PC-9 (cell line): ENCODE results near the gene ZNF81. TPM values are rescaled to one million over a fixed set of nuclear protein-coding genes. Genes with fewer than 3 reads are reported as not detected.

Source experiments
- Bru-seq: library from RNA; stranded (reverse); fragments of 400-500 nt; gene quantifications from one replicate; lab custom pipeline; 2021; lab: Mats Ljungman, UMichigan
- BruChase-seq, 2 experiments: library from RNA; stranded (reverse); fragments of 400-500 nt; gene quantifications; one replicate each; lab custom pipeline; 2021; lab: Mats Ljungman, UMichigan
- BruUV-seq: library from RNA; stranded (reverse); fragments of 400-500 nt; replicated peaks from 2 replicates; lab custom pipeline; 2021; lab: Mats Ljungman, UMichigan
- CTCF ChIA-PET: fragments of 300-600 bp; sonication (Branson Sonifier 250); formaldehyde crosslinking; loops from one replicate; lab custom pipeline; 2022; ENCODE audit warnings: antibody characterized with exemption; lab: Charles Lee
- POLR2A ChIA-PET: fragments of 300-600 bp; sonication (Branson Sonifier 250); formaldehyde crosslinking; loops from one replicate; lab custom pipeline; 2022; ENCODE audit warnings: antibody characterized with exemption; ENCODE audit not compliant: unreplicated experiment; lab: Charles Lee
- DNase-seq, 2 experiments: peaks; one replicate each; pipeline versions ENCODE4 v3.0.0 to v3.0.0-alpha.2; 2015 to 2022; ENCODE audit warnings: mixed read lengths in 1 of 2
- H2AFZ ChIP-seq: fragments of 200-600 bp; sonication (generic); 2 replicates; pipeline ENCODE4 v1.8.1; 2017; ENCODE audit warnings: antibody characterized with exemption
- H3F3A ChIP-seq: fragments of 200-600 bp; sonication (generic); 2 replicates; pipeline ENCODE4 v1.8.1; 2017; ENCODE audit warnings: antibody characterized with exemption, mild to moderate bottlenecking, low read depth; ENCODE audit not compliant: insufficient read depth
- H3K27ac ChIP-seq: fragments of 200-600 bp; sonication (generic); 2 replicates; pipeline ENCODE4 v1.6.1; 2016; ENCODE audit warnings: mixed run types
- H3K27me3 ChIP-seq: fragments of 200-600 bp; sonication (generic); 2 replicates; pipeline ENCODE4 v1.6.1; 2016; ENCODE audit warnings: low read depth, mixed run types; ENCODE audit not compliant: insufficient read depth
- H3K36me3 ChIP-seq: fragments of 200-600 bp; sonication (generic); 2 replicates; pipeline ENCODE4 v1.6.1; 2016; ENCODE audit warnings: low read depth, mixed run types
- H3K4me1 ChIP-seq: fragments of 200-600 bp; sonication (generic); replicated peaks from 2 replicates; pipeline ENCODE4 v1.6.1; 2016; ENCODE audit warnings: mixed run types; ENCODE audit not compliant: insufficient read depth
- H3K4me2 ChIP-seq: fragments of 200-600 bp; sonication (generic); 2 replicates; pipeline ENCODE4 v1.6.1; 2017; ENCODE audit warnings: mixed run types
- H3K4me3 ChIP-seq: fragments of 200-600 bp; sonication (generic); 2 replicates; pipeline ENCODE4 v1.6.1; 2016; ENCODE audit warnings: mixed run types
- H3K79me2 ChIP-seq: fragments of 200-600 bp; sonication (generic); 2 replicates; pipeline ENCODE4 v1.6.1; 2017; ENCODE audit warnings: low read depth, mixed run types
- H3K9me2 ChIP-seq: fragments of 200-600 bp; sonication (generic); 2 replicates; pipeline ENCODE4 v1.8.1; 2017; ENCODE audit warnings: mild to moderate bottlenecking; ENCODE audit not compliant: insufficient read depth
- H3K9me3 ChIP-seq: fragments of 200-600 bp; sonication (generic); 2 replicates; pipeline ENCODE4 v1.8.1; 2016; ENCODE audit warnings: low read depth; ENCODE audit not compliant: insufficient read depth
- H4K20me1 ChIP-seq: fragments of 200-600 bp; sonication (generic); 2 replicates; pipeline ENCODE4 v1.8.1; 2017; ENCODE audit not compliant: insufficient read depth
- EZH2 ChIP-seq: fragments of 200-600 bp; sonication (generic); IDR thresholded peaks from 2 replicates; pipeline ENCODE4 v1.8.0; 2017; ENCODE audit warnings: antibody characterized with exemption, low read depth
- intact Hi-C: fragments of 100-400 bp; cut with micrococcal nuclease; formaldehyde crosslinking; loops from one replicate; pipeline ENCODE4 v1.10.0; 2022; ENCODE audit not compliant: unreplicated experiment
- long read RNA-seq: library from polyadenylated mRNA; stranded (forward); transcript quantifications from one replicate; pipeline ENCODE4 v2.0.0, GENCODE V29; 2022
- total RNA-seq: library from RNA; stranded (reverse); gene quantifications from 2 replicates; pipeline ENCODE4 v1.2.3, GENCODE V29; 2021
- TF ChIP-seq, protein P1 (sequence below): fragments of 200-600 bp; sonication (generic); conservative IDR thresholded peaks from 2 replicates; pipeline ENCODE4 v1.6.1; 2017; ENCODE audit warnings: mixed run types, antibody characterized with exemption, mild to moderate bottlenecking, moderate library complexity

Gene ZNF81
- total RNA-seq: 2.0 and 3.7 TPM in 2 replicates
- Bru-seq, nascent RNA: percentile 48 among the genes with signal in this experiment
- BruChase-seq, experiment 1, labeled RNA remaining after a 2-hour chase: percentile 52 among the genes with signal in this experiment
- BruChase-seq, experiment 2, labeled RNA remaining after a 6-hour chase: percentile 45 among the genes with signal in this experiment
- long read RNA-seq, full-length matches to known transcripts: 1 of 3 reads
- long read RNA-seq, partial matches to known transcripts: 0 of 3 reads
- long read RNA-seq, other reads (novel, unspliced or antisense): 2 of 3 reads

DNA sequence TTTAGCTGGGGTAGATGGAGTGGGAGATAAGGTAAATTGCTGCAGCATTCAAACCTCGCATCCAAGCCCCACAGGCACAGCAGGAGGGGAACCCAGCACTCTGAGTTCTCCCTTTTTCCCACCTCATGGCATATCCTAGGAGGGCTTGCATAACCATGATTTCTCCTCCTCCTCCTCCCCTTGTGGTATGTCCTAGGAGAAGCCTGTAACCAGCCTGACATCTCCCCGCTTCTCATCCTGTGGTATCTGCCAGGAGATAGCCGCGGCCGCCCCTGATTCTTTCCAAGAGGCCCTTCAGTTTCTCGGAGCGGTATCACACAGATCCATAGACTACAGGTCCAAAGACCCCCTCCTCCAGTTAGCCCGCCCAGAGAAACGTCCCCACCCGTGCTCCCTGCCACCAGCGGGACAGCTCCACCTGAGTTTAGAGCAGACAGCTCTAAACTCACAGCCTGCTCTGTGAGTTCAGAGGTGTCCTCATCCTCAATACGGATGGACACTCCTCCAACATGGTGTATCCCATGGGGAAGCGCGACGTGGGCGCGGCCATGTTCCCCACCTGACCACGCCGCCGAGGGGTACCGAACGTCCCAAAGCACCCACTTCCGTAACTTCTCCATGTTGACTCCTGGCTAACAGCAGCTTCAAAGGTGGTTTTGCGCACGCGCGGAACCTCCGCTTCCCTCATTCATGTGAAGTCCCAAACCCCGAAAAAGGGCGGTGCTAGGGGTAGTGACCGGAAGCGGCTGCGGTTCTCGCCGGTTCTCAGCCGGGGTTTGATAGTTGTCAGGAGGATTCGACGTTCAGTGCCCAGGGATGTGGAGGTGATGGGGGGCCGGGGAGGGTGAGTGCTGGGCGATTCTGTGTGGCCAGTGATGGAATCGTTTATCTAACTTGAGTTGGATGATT is at the start of gene ZNF81:
Gene ZNF81 (plus strand): TSS at position 739 of the 909 bp plus-strand sequence. CDS start 9,366 bp downstream, outside the sequence.
- ChIA-PET POLR2A (no interaction called here), CTCF (no interaction called here)
- TF ChIP-seq, protein P1, sequence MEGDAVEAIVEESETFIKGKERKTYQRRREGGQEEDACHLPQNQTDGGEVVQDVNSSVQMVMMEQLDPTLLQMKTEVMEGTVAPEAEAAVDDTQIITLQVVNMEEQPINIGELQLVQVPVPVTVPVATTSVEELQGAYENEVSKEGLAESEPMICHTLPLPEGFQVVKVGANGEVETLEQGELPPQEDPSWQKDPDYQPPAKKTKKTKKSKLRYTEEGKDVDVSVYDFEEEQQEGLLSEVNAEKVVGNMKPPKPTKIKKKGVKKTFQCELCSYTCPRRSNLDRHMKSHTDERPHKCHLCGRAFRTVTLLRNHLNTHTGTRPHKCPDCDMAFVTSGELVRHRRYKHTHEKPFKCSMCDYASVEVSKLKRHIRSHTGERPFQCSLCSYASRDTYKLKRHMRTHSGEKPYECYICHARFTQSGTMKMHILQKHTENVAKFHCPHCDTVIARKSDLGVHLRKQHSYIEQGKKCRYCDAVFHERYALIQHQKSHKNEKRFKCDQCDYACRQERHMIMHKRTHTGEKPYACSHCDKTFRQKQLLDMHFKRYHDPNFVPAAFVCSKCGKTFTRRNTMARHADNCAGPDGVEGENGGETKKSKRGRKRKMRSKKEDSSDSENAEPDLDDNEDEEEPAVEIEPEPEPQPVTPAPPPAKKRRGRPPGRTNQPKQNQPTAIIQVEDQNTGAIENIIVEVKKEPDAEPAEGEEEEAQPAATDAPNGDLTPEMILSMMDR: no peak
- no peak for TF ChIP-seq EZH2
- peak; percentile 82 to 87 for DNase-seq
- H3K4me3 ChIP-seq: peak within 1 kb of the TSS; percentile 59
- no peaks in the 10 kb centered on the region for H3K9me3 ChIP-seq
- intact Hi-C loops: loop anchor here (5.0 kb wide), 1 partner anchor 186 kb away; no protein-coding TSS in a partner anchor
- H3F3A ChIP-seq: no peaks in the 10 kb centered on the region
- H4K20me1 ChIP-seq: no peaks in the 10 kb centered on the region
- H2AFZ ChIP-seq: peak within 1 kb of the TSS; percentile 74
- no peaks in the 10 kb centered on the region for H3K9me2 ChIP-seq
- BruUV-seq: no TSS peak
- H3K27me3 ChIP-seq: no peaks in the 10 kb centered on the region
- peak within 1 kb of the TSS; percentile 71 for H3K4me2 ChIP-seq
- H3K79me2 ChIP-seq: no peaks in the 10 kb centered on the region
- no peaks in the 10 kb centered on the region for H3K4me1 ChIP-seq
- H3K36me3 ChIP-seq: no peaks in the 10 kb centered on the region
- peak within 1 kb of the TSS; percentile 26; the same call in 1 of the 2 replicates for H3K27ac ChIP-seq

DNA sequence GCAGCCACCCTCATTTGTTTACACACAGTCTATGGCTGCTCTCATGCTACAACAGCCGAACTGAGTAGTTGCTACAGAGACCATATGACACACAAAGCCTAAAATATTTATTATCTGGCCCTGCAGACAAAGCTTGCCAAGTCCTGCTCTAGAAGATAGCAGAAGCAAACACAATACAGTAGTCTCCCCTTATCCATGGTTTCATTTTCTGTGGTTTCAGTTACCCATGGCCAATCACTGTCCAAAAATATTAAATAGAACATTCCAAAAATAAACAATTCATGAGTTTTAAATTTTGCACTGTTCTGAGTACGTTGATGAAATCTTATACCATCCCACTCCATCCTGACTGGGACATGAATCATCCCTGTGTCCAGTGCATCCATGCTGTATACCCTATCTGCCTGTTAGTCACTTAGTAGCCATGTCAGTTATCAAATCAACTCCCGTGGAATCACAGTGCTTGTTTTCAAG is 40.2 kb upstream of the ZNF81 start:
- no peak overlapping the region for H3K4me2 ChIP-seq

DNA sequence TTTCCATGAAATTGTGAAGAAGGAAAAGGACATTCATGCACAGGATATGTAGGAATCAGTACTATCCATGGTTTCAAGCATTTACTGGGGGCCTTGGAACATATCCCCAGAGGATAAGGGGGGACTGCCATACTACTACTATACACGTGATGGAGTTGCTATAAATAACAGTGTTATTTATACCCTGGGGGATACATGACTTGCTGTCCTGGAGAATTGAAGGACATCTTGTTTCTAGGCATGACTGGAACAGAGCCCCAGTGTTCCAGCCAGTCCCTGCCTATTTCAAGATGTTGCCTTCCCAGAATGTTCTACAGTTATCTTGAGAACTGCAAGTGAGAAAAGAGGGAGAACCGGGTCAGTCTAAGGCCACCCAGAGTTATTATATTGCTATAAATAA is 39.6 kb upstream of the ZNF81 start:
- Histone ChIP-seq H3K27me3 (no peaks in the 10 kb centered on the region), H3K27ac (no peak overlapping the region), H3K4me2 (no peak overlapping the region), H4K20me1 (no peaks in the 10 kb centered on the region), H2AFZ (no peak overlapping the region), H3K4me1 (no peaks in the 10 kb centered on the region), H3K79me2 (no peaks in the 10 kb centered on the region), H3K9me3 (no peaks in the 10 kb centered on the region), H3F3A (no peaks in the 10 kb centered on the region), H3K36me3 (no peaks in the 10 kb centered on the region), H3K4me3 (no peak overlapping the region), H3K9me2 (no peaks in the 10 kb centered on the region)
- no peak for TF ChIP-seq EZH2
- TF ChIP-seq, protein P1: no peak
- intact Hi-C loops: no loop called here
- DNase-seq: no peak
- POLR2A ChIA-PET: no interaction called here
- BruUV-seq: no TSS peak
- CTCF ChIA-PET: no interaction called here

More for the DNA sequence above, 40.2 kb upstream of the ZNF81 start:
- Histone ChIP-seq H3K36me3 (no peaks in the 10 kb centered on the region), H2AFZ (no peak overlapping the region), H3K27me3 (no peaks in the 10 kb centered on the region), H4K20me1 (no peaks in the 10 kb centered on the region), H3K79me2 (no peaks in the 10 kb centered on the region), H3K4me1 (no peaks in the 10 kb centered on the region), H3K27ac (no peak overlapping the region), H3K4me3 (no peak overlapping the region), H3F3A (no peaks in the 10 kb centered on the region), H3K9me2 (no peaks in the 10 kb centered on the region), H3K9me3 (no peaks in the 10 kb centered on the region)
- no peak for DNase-seq
- no peak for TF ChIP-seq EZH2
- TF ChIP-seq, protein P1: no peak
- BruUV-seq: no TSS peak
- ChIA-PET POLR2A (no interaction called here), CTCF (no interaction called here)
- intact Hi-C loops: no loop called here
